CD4-positive, CD25-positive, alpha-beta regulatory T cell (primary cell): Measurements from ENCODE around the gene ERCC4. TPM values are rescaled to one million over a fixed set of nuclear protein-coding genes. Genes with fewer than 3 reads are reported as not detected.
"Not testable (repeated sequence)": the region's sequence is repeated elsewhere in the genome, so short reads cannot be mapped to it uniquely, and the experiment has no call there.

Experiments used
- ATAC-seq, 2 donors: fragments of 150-1000 bp; cut with Tn5 transposase; one replicate each; pipeline ENCODE4 v1.10.0; 2021; ENCODE audit warnings: low read depth in 2 of 2, moderate number of reproducible peaks in 2 of 2, moderate library complexity in 1 of 2
- DNase-seq, 3 donors: peaks; one replicate each; pipeline versions ENCODE4 v3.0.0 to v3.0.0-alpha.2; 2012 to 2022; ENCODE audit warnings: mixed read lengths in 1 of 3
- H3K27ac ChIP-seq: one replicate; pipeline ENCODE4 v1.7.0; 2013; ENCODE audit warnings: mild to moderate bottlenecking, low read length; ENCODE audit not compliant: insufficient read depth, poor library complexity, severe bottlenecking
- H3K27me3 ChIP-seq: one replicate; pipeline ENCODE4 v1.7.0; 2013; ENCODE audit warnings: low read length; ENCODE audit not compliant: control insufficient read depth, insufficient read depth
- H3K36me3 ChIP-seq: one replicate; pipeline ENCODE4 v1.7.0; 2013; ENCODE audit warnings: mild to moderate bottlenecking, low read length, moderate library complexity; ENCODE audit not compliant: control insufficient read depth, insufficient read depth
- H3K4me1 ChIP-seq: 2 replicates; pipeline ENCODE4 v1.7.0; 2013; ENCODE audit warnings: mild to moderate bottlenecking, low read length; ENCODE audit not compliant: insufficient read depth, control insufficient read depth, poor library complexity, severe bottlenecking
- H3K4me3 ChIP-seq: one replicate; pipeline ENCODE4 v1.7.0; 2013; ENCODE audit warnings: low read depth, mild to moderate bottlenecking, low read length, moderate library complexity
- H3K9me3 ChIP-seq, 2 experiments: 1 replicate in 1 of 2; 2 replicates in 1 of 2; pipeline ENCODE4 v1.7.0; 2013; ENCODE audit warnings: low read length in 2 of 2, mild to moderate bottlenecking in 1 of 2, moderate library complexity in 1 of 2; ENCODE audit not compliant: control insufficient read depth in 2 of 2
- H3K27ac Mint-ChIP-seq, 3 donors: one replicate each; pipeline ENCODE4 v1.8.0; 2020 to 2022; ENCODE audit warnings: mild to moderate bottlenecking in 3 of 3, mixed read lengths in 3 of 3, moderate library complexity in 2 of 3
- H3K27me3 Mint-ChIP-seq: one replicate; pipeline ENCODE4 v1.8.0; 2022; ENCODE audit warnings: mild to moderate bottlenecking, mixed read lengths
- H3K36me3 Mint-ChIP-seq: one replicate; pipeline ENCODE4 v1.8.0; 2020; ENCODE audit warnings: mixed read lengths
- H3K4me1 Mint-ChIP-seq, 4 donors: one replicate each; pipeline ENCODE4 v1.8.0; 2020 to 2022; ENCODE audit warnings: mixed read lengths in 4 of 4, mild to moderate bottlenecking in 1 of 4
- H3K4me3 Mint-ChIP-seq, 4 donors: one replicate each; pipeline ENCODE4 v1.8.0; 2020 to 2022; ENCODE audit warnings: mild to moderate bottlenecking in 4 of 4, mixed read lengths in 4 of 4, moderate library complexity in 3 of 4
- H3K9me3 Mint-ChIP-seq, 7 donors: one replicate each; pipeline ENCODE4 v1.8.0; 2020 to 2022; ENCODE audit warnings: mixed read lengths in 7 of 7, mild to moderate bottlenecking in 3 of 7, moderate library complexity in 2 of 7
- polyA plus RNA-seq, 4 donors: library from polyadenylated mRNA; unstranded; fragments of 300-500 nt; fragmentation: Illumina TruSeq; gene quantifications; one replicate each; pipeline ENCODE4 v1.2.3, GENCODE V29; 2021
- total RNA-seq: library from RNA; stranded (reverse); gene quantifications from one replicate; pipeline ENCODE4 v1.2.3, GENCODE V29; 2022

The ERCC4 gene
- total and polyA plus RNA-seq, 5 donors from 2014 or later = 8.8 to 18.2 (median 15.4) TPM

DNA sequence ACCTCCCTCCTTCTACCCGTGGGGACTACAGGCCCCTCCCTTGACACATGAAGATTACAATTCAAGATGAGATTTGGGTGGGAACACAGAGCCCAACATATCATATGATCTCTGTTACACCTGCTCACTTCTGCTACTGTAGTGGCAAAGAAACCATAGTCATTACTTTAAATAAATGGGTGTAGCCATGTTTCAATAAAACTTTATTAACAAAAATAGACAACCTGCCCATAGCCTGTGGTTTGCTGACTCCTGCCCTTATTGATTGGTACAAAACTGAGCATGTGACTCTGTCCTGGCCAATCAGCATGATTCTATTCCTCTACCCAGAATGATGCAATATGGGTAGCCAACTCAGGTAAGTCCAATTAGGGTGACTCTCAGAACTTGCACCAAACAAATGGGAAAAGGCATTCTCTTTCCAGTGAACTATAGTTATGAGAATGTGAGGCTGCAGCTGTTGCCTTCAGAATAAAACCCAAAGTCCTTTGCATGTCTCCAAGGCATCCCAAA lies 15.7 kb upstream of the ERCC4 start:
- no peaks in the 10 kb centered on the region for H3K9me3 ChIP-seq
- H3K4me3 ChIP-seq = no peak overlapping the region
- no peak overlapping the region for H3K4me3 Mint-ChIP-seq
- peaks cover 23% of the 10 kb centered on the region for H3K27me3 Mint-ChIP-seq
- H3K27ac ChIP-seq = no peak overlapping the region
- no peaks in the 10 kb centered on the region for H3K36me3 Mint-ChIP-seq
- no peaks in the 10 kb centered on the region for H3K4me1 Mint-ChIP-seq
- no peaks in the 10 kb centered on the region for H3K36me3 ChIP-seq
- H3K9me3 Mint-ChIP-seq = peaks cover 0 to 14% (median 3%) of the 10 kb centered on the region in 7 donors
- no peak for DNase-seq
- no peak for ATAC-seq
- no peak overlapping the region for H3K27ac Mint-ChIP-seq
- H3K4me1 ChIP-seq = no peaks in the 10 kb centered on the region
- peaks cover 11% of the 10 kb centered on the region for H3K27me3 ChIP-seq

DNA sequence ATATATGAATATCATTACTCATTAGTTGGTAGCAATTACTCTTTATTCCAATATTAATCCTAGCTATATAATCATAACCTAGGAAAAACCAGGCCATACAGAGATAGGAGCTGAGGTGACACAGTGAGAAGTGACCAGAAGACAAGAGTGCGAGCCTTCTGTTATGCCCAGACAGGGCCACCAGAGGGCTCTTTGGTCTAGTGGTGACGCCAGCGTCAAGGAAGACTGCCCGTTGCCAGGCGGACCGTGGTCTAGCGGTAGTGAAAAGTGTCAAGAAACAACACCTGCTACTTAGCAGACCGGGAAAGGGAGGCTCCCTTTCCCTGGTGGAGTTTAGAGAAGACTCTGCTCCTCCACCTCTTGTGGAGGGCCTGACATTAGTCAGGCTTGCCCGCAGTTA lies 15.1 kb upstream of the ERCC4 start:
- not testable (repeated sequence) for H3K4me1 ChIP-seq, ATAC-seq, H3K36me3 ChIP-seq, DNase-seq, H3K27ac Mint-ChIP-seq, H3K27ac ChIP-seq, H3K9me3 ChIP-seq, H3K4me3 Mint-ChIP-seq, H3K36me3 Mint-ChIP-seq, H3K4me1 Mint-ChIP-seq, H3K4me3 ChIP-seq
- H3K27me3 Mint-ChIP-seq = peaks cover 23% of the 10 kb centered on the region
- H3K27me3 ChIP-seq = peaks cover 14% of the 10 kb centered on the region
- peaks cover 0 to 14% (median 3%) of the 10 kb centered on the region in 7 donors for H3K9me3 Mint-ChIP-seq

DNA sequence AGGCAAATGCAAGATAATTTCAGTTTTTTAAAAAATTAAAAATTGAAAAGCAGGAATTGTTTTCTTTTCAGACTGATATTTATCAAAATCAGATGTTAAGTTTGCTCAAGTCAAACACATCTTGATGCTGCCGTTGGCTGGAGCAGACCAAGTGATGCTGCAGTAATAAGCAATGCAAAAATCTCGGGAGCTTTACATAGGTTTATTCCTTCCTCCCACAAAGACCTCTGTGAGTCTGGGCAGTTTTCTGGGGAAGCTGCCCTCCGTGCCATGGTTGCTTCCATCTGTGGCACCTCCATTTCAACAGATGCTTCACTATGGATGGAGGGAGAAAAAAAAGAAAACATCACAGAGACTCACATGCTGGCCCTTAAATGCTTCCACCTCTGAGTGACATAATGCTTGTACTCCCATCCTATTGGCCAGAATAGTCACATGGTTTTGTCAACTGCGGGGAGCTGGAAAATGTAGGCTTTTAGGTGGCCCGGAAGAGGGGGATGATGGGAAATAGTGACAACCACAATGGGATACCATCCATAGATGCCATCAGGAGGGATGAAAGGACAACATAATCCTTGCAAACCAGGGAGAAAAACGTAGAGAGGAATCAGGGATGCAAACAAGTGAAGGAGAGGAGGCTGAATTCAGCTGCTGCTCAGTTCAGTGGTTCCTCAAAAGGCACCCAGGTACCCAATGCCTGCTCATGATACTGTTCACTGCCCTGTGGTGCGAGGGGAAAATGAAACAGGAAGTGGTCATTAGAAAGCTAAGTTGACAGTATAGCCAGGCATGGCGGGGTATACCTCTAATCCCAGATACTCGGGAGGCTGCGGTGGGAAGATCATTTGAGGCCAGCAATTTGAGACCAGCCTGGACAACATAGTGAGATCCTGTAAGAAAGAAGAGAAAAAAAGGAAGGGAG lies 13.5 kb upstream of the ERCC4 start:
- H3K36me3 ChIP-seq = no peaks in the 10 kb centered on the region
- no peak overlapping the region for H3K27ac ChIP-seq
- peaks cover 26% of the 10 kb centered on the region for H3K27me3 Mint-ChIP-seq
- H3K27me3 ChIP-seq = peaks cover 15% of the 10 kb centered on the region
- H3K4me3 ChIP-seq = no peak overlapping the region
- peaks cover 0 to 14% (median 3%) of the 10 kb centered on the region in 7 donors for H3K9me3 Mint-ChIP-seq
- H3K9me3 ChIP-seq = no peaks in the 10 kb centered on the region
- no peaks in the 10 kb centered on the region for H3K4me1 Mint-ChIP-seq
- DNase-seq (no peak), ATAC-seq (no peak)
- no peaks in the 10 kb centered on the region for H3K36me3 Mint-ChIP-seq
- H3K4me3 Mint-ChIP-seq = no peak overlapping the region
- no peaks in the 10 kb centered on the region for H3K4me1 ChIP-seq
- H3K27ac Mint-ChIP-seq = peak overlapping the region in 1 of 3 donors; percentile 60

DNA sequence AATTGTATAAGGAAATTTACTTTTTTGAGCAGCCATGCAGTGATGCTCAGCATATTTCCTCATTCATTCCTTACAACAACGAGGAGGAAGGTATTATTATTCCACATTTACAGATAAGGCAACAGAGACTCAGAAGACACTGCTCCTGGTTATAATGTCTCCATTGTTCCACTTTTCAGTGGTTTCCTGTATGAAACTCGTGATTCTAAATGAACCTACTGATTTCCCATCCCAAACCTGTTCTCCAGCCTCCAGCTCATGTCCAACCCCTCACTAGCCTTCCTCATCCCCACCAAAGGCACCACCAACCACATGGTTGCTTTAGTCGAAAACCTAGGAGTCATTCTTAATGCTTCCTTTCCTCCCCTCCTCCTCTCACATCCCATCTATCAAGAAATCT lies 12.5 kb upstream of the ERCC4 start:
- Mint-ChIP-seq H3K4me3 (no peak overlapping the region), H3K27me3 (peaks cover 36% of the 10 kb centered on the region), H3K36me3 (no peaks in the 10 kb centered on the region), H3K27ac (peak overlapping the region in 1 of 3 donors; percentile 42), H3K9me3 (peaks cover 0 to 9% (median 3%) of the 10 kb centered on the region in 7 donors), H3K4me1 (no peaks in the 10 kb centered on the region)
- Histone ChIP-seq H3K27ac (no peak overlapping the region), H3K36me3 (no peaks in the 10 kb centered on the region), H3K4me3 (no peak overlapping the region), H3K4me1 (no peaks in the 10 kb centered on the region), H3K9me3 (peaks cover 0 to 2% of the 10 kb centered on the region in 2 experiments), H3K27me3 (peaks cover 18% of the 10 kb centered on the region)
- no peak for DNase-seq
- ATAC-seq = no peak

DNA sequence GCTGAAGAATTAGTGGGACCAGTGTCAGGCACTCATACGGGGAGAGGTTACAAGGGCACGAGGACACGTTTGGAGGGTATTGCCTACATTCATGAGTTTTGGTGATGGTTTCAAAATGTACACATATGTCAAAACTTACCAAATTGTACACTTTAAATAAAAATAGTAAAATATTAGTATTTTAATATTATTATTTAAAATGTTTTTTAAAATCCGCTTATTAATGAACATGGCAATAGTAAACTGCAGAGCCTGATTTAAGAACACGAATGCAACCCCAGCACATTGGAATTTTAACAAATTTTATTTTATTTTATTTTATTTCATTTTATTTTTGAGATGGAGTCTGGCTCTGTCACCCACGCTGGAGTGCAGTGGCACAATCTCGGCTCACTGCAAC lies 10.9 kb upstream of the ERCC4 start:
- no peaks in the 10 kb centered on the region for H3K4me1 ChIP-seq
- H3K27ac ChIP-seq = no peak overlapping the region
- Mint-ChIP-seq H3K4me1 (no peaks in the 10 kb centered on the region), H3K4me3 (no peak overlapping the region), H3K36me3 (no peaks in the 10 kb centered on the region), H3K27me3 (peaks cover 50% of the 10 kb centered on the region), H3K27ac (no peak overlapping the region), H3K9me3 (peaks cover 0 to 9% (median 2%) of the 10 kb centered on the region in 7 donors)
- H3K4me3 ChIP-seq = no peak overlapping the region
- peaks cover 20% of the 10 kb centered on the region for H3K27me3 ChIP-seq
- H3K36me3 ChIP-seq = no peaks in the 10 kb centered on the region
- ATAC-seq (no peak), DNase-seq (no peak)
- H3K9me3 ChIP-seq = peaks cover 0 to 2% of the 10 kb centered on the region in 2 experiments

DNA sequence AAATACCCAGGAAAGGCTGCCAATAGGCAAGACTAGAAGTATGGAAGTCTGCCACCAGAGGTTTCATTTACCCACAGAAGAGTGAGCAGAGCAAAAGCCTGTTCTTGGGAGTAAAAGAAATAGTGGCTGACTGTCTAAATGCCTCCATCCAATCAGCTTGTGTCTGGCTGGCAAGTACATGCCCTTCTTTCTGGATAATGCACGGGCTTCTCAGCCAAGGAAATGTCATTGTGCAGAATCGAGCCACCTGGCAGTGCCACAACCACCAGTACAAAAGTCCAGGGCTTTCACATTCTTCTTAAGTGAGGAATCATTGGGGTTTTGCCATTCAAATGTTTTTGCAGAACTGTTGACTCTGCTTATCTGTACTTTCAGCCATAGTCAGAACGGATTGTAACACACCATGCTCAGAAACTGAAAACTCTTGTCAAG lies 10.1 kb upstream of the ERCC4 start:
- peaks cover 0 to 2% of the 10 kb centered on the region in 2 experiments for H3K9me3 ChIP-seq
- ATAC-seq = no peak
- Mint-ChIP-seq H3K27ac (no peak overlapping the region), H3K4me1 (no peaks in the 10 kb centered on the region), H3K4me3 (no peak overlapping the region), H3K27me3 (peaks cover 53% of the 10 kb centered on the region), H3K9me3 (peaks cover 0 to 8% (median 2%) of the 10 kb centered on the region in 7 donors), H3K36me3 (no peaks in the 10 kb centered on the region)
- H3K36me3 ChIP-seq = no peaks in the 10 kb centered on the region
- H3K4me3 ChIP-seq = no peak overlapping the region
- H3K27ac ChIP-seq = no peak overlapping the region
- H3K4me1 ChIP-seq = no peaks in the 10 kb centered on the region
- DNase-seq = no peak
- peaks cover 25% of the 10 kb centered on the region for H3K27me3 ChIP-seq

DNA sequence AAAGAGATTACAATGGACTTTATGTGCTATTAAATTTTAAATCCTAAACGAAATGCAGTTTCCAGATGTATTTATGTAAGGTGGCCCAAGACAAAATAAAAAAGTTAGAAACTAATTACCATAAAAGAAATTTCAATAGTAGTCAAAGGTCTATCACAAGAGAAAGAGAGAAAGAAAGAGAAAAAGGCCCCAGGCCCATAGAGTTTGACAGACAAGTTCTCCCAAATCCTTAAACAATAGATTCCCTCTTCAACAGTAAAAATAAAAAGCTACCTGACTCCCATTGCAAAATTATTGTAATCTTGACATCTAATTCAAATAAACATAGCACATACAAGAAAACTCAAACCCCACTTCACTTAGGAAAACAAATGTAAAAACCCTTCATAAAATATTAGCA lies 8.6 kb upstream of the ERCC4 start:
- ATAC-seq (no peak), DNase-seq (no peak)
- no peaks in the 10 kb centered on the region for H3K36me3 Mint-ChIP-seq
- no peak overlapping the region for H3K27ac Mint-ChIP-seq
- peaks cover 0 to 8% (median 2%) of the 10 kb centered on the region in 7 donors for H3K9me3 Mint-ChIP-seq
- no peaks in the 10 kb centered on the region for H3K4me1 Mint-ChIP-seq
- H3K27ac ChIP-seq = no peak overlapping the region
- no peaks in the 10 kb centered on the region for H3K36me3 ChIP-seq
- H3K27me3 ChIP-seq = peaks cover 27% of the 10 kb centered on the region
- no peaks in the 10 kb centered on the region for H3K4me1 ChIP-seq
- no peak overlapping the region for H3K4me3 ChIP-seq
- no peak overlapping the region for H3K4me3 Mint-ChIP-seq
- H3K9me3 ChIP-seq = peaks cover 0 to 2% of the 10 kb centered on the region in 2 experiments
- peaks cover 48% of the 10 kb centered on the region for H3K27me3 Mint-ChIP-seq
